GM12878 (cell line): Measurements from ENCODE around the gene GRK5. TPM values are rescaled to one million over a fixed set of nuclear protein-coding genes. Genes with fewer than 3 reads are reported as not detected.
"Not testable (repeated sequence)": the region's sequence is repeated elsewhere in the genome, so short reads cannot be mapped to it uniquely, and the experiment has no call there.

Source experiments
- ATAC-seq: fragments of 200-7000 bp; cut with Tn5 transposase; 3 replicates; pipeline ENCODE4 v1.9.1; 2020; ENCODE audit warnings: mild to moderate bottlenecking, moderate library complexity
- BruUV-seq: library from RNA; stranded (reverse); fragments of 400-500 nt; replicated peaks from 2 replicates; lab custom pipeline; 2021; lab: Mats Ljungman, UMichigan
- CTCF ChIA-PET: fragments of 300-600 bp; sonication (Branson Sonifier 250); formaldehyde crosslinking; extraction: SDS; loops from one replicate; lab custom pipeline; 2021; ENCODE audit warnings: inconsistent platforms; lab: Yijun Ruan, JAX
- POLR2A ChIA-PET: fragments of 350-600 bp; formaldehyde crosslinking; extraction: SDS; loops from one replicate; lab custom pipeline; 2021; ENCODE audit warnings: inconsistent platforms; lab: Charles Lee
- RAD21 ChIA-PET: fragments of 300-600 bp; sonication (Branson Sonifier 250); formaldehyde crosslinking; loops from one replicate; lab custom pipeline; 2023; ENCODE audit warnings: antibody characterized with exemption; ENCODE audit not compliant: unreplicated experiment; lab: Charles Lee
- SMC1A ChIA-PET: fragments of 300-600 bp; sonication (Branson Sonifier 250); formaldehyde crosslinking; loops from one replicate; lab custom pipeline; 2023; ENCODE audit not compliant: unreplicated experiment, uncharacterized antibody; lab: Charles Lee
- DNase-seq: peaks from one replicate; pipeline ENCODE4 v3.0.0-alpha.2; 2011; ENCODE audit warnings: low read depth, low spot score
- FAIRE-seq: peaks from 3 replicates; lab custom pipeline; 2011; peaks lifted over from hg19 to GRCh38; lab: Jason Lieb, UNC
- H2AFZ ChIP-seq: 2 replicates; pipeline ENCODE4 v1.6.0; 2011; ENCODE audit warnings: low read depth, low read length, control low read depth; ENCODE audit not compliant: control insufficient read depth
- H3K27ac ChIP-seq: 2 replicates; pipeline ENCODE4 v1.5.1; 2011; ENCODE audit warnings: control low read depth; ENCODE audit not compliant: control insufficient read depth, insufficient read depth
- H3K27me3 ChIP-seq, 2 experiments: replicated peaks in 1 of 2; 2 replicates each; pipeline versions ENCODE4 v1.6.0 to v1.6.1; 2011; ENCODE audit warnings: low read length in 1 of 2; ENCODE audit not compliant: control insufficient read depth in 2 of 2, insufficient read depth in 2 of 2
- H3K36me3 ChIP-seq, 2 experiments: 2 replicates each; pipeline ENCODE4 v1.5.1; 2011; ENCODE audit warnings: low read length in 1 of 2; ENCODE audit not compliant: control insufficient read depth in 2 of 2, insufficient read depth in 2 of 2
- H3K4me1 ChIP-seq: 2 replicates; pipeline ENCODE4 v1.6.1; 2011; ENCODE audit warnings: mild to moderate bottlenecking, low read length, moderate library complexity, mixed read lengths; ENCODE audit not compliant: control insufficient read depth, insufficient read depth
- H3K4me2 ChIP-seq: 2 replicates; pipeline ENCODE4 v1.6.0; 2011; ENCODE audit warnings: control low read depth; ENCODE audit not compliant: control insufficient read depth, insufficient read depth
- H3K4me3 ChIP-seq: fragments of 200-600 bp; sonication (generic); 2 replicates; pipeline ENCODE4 v1.5.1; 2016
- H3K79me2 ChIP-seq: 2 replicates; pipeline ENCODE4 v1.6.0; 2011; ENCODE audit warnings: low read length; ENCODE audit not compliant: control insufficient read depth, insufficient read depth
- H3K9ac ChIP-seq: 2 replicates; pipeline ENCODE4 v1.8.0; 2011; ENCODE audit warnings: low read length, control low read depth, mixed read lengths; ENCODE audit not compliant: control insufficient read depth, insufficient read depth
- H3K9me3 ChIP-seq: replicated peaks from 3 replicates; pipeline ENCODE4 v1.5.1; 2011; ENCODE audit warnings: mild to moderate bottlenecking, low read length; ENCODE audit not compliant: control insufficient read depth, insufficient read depth
- H4K20me1 ChIP-seq: 2 replicates; pipeline ENCODE4 v1.6.0; 2011; ENCODE audit not compliant: control insufficient read depth, insufficient read depth
- HCFC1 ChIP-seq: fragments of 150-350 bp; IDR thresholded peaks from 2 replicates; pipeline ENCODE4 v1.6.1; 2014; ENCODE audit warnings: low read length
- NFIC ChIP-seq: IDR thresholded peaks from 2 replicates; pipeline ENCODE4 v1.6.1; 2012; ENCODE audit warnings: low read depth, mild to moderate bottlenecking, inconsistent platforms, low read length, moderate library complexity
- PAX5 ChIP-seq: IDR thresholded peaks from 2 replicates; pipeline ENCODE4 v1.6.1; 2011; ENCODE audit warnings: low read depth, low read length, borderline replicate concordance
- ZNF592 ChIP-seq: fragments of 450-650 bp; IDR thresholded peaks from 2 replicates; pipeline ENCODE4 v1.6.1; 2017; ENCODE audit warnings: mild to moderate bottlenecking, moderate library complexity
- WGBS: methylation state at CpG from one replicate; pipeline ENCODE4 v1.1.6; 2016; ENCODE audit warnings: low lambda C conversion rate; ENCODE audit not compliant: insufficient replicate concordance, insufficient coverage; ENCODE audit errors: missing lambda C conversion rate; 5-methylcytosine and 5-hydroxymethylcytosine counted together
- in situ Hi-C: fragments of 300-500 bp; cut with MboI; formaldehyde crosslinking; loops from 9 replicates; pipeline ENCODE4 v1.14.3; 2018; ENCODE audit warnings: mixed read lengths
- intact Hi-C: fragments of 100-400 bp; cut with micrococcal nuclease; formaldehyde crosslinking; loops from one replicate; pipeline ENCODE4 v1.14.2; 2022; ENCODE audit not compliant: unreplicated experiment
- polyA plus RNA-seq, 11 experiments: library from polyadenylated mRNA; depleted of rRNA in 4 of 11; unstranded in 6 of 11; stranded (reverse) in 5 of 11; fragments of >200 nt; fragmentation: Nextera tagmentation in 4 of 11; fragmentation: Illumina TruSeq in 1 of 11; extraction: Ambion mirVana in 4 of 11; extraction: Trizol in 1 of 11; gene quantifications; 1 replicate in 1 of 11; 2 replicates in 10 of 11; pipeline versions ENCODE4 v1.2.1 to v1.2.3, GENCODE V29; 2011 to 2016; ENCODE audit warnings: inconsistent platforms in 2 of 11, missing spikeins in 2 of 11, low read depth in 1 of 11
- total RNA-seq, 4 experiments: library from RNA; depleted of rRNA in 3 of 4; stranded (reverse); fragments of >200 nt in 3 of 4; fragmentation: Illumina TruSeq in 1 of 4; extraction: Trizol in 1 of 4; gene quantifications; 2 replicates each; pipeline versions ENCODE4 v1.2.1 to v1.2.3, GENCODE V29; 2013 to 2021

Gene GRK5
- total and polyA plus RNA-seq, 10 of the 15 experiments (the other 5 are each of a cell fraction or from before 2014, with no cell fraction given) = 0.11 to 22.1 (median 10.0) TPM

- TF ChIP-seq ZNF592 (no peak), NFIC (no peak), PAX5 (no peak), HCFC1 (no peak)
- TF ChIP-seq, all 136 proteins: peak for 0
Measured at GRCh38 chr10:119259345-119259744, 52.0 kb downstream of the GRK5 start (continued).

GRCh38 chr10:119261016-119261415 lies 53.6 kb downstream of the GRK5 start:
- not testable (repeated sequence) for H3K79me2 ChIP-seq, H4K20me1 ChIP-seq

More at GRCh38 chr10:119261016-119261415, 53.6 kb downstream of the GRK5 start:
- intact Hi-C loops, FAIRE-seq, SMC1A ChIA-PET, H3K4me3 ChIP-seq, RAD21 ChIA-PET, H3K27ac ChIP-seq, H3K4me2 ChIP-seq, POLR2A ChIA-PET, H3K9ac ChIP-seq, H3K4me1 ChIP-seq, H3K36me3 ChIP-seq, DNase-seq, in situ Hi-C loops, ATAC-seq, BruUV-seq, H2AFZ ChIP-seq, CTCF ChIA-PET, H3K27me3 ChIP-seq, H3K9me3 ChIP-seq: not testable (repeated sequence)
- WGBS = 100% methylated on average over 13 of the region's 34 CpGs
